GM19438 (cell line): Measurements from ENCODE around the gene PKM.
A peak's percentile ranks its signal among the peaks of the same experiment; 100 is the strongest.

Experiments used
- ATAC-seq: cut with Tn5 transposase; IDR thresholded peaks from one replicate; pipeline ENCODE4 v1.9.1; 2021; ENCODE audit warnings: low read depth; ENCODE audit not compliant: unreplicated experiment

The PKM gene

GRCh38 chr15:72202302-72202701 is 28.7 kb downstream of the PKM start:
- ATAC-seq: no peak

- no peak for ATAC-seq
Observed at GRCh38 chr15:72201391-72201921, 29.5 kb downstream of the PKM start.

DNA sequence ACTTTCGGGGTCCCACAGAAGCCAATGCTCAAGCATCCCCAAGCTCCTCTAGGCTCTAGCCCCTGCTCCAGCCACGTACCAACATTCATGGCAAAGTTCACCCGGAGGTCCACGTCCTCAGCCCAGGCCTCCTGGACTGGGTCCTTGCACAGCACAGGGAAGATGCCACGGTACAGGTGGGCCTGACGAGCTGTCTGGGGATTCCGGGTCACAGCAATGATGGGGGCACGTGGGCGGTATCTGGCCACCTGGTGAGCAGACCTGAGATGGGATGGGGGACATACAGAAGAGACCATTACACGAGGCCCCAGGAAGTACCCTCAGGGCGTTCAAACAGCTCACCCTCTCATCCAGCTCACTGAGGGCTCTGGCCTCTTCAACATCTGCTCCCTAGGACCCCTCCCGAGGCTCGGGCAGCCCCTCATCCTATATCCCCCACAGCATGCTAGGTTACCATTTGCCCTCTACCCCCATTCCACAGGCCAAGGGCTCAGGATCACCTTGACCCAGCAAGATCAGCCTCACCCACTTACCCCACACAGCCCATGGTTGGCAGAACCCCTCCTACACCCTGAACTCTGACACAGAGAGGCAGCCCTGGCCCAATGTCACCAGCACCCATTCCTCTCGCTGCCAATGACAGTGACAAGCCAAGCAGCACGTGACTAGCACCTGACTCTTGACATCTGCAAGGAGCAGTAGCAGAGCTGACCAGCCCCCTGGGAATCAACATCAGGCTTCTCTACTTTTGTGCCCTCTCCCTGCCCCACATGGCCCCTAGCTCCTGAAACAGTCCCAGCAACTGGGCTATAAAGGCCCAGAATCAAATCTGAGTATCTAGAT is 30.4 kb downstream of the PKM start:
- no peak for ATAC-seq

- ATAC-seq: no peak
Observed at GRCh38 chr15:72199721-72200212, 31.2 kb downstream of the PKM start.

DNA sequence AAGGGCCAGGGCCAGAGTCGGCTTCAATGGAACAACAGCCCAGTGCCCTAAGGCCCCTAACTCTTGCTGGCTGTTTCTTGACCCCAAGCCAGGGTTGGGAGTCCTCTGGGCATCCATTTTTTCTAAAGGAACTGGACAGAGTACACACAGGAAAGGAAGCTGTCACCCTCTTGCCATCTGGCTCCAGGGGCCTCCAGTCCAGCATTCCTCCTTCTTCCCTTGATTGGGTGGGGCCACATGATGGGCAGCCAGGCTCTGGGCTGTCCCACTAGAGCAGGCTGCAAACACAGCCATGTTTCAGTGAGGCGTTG is 31.8 kb downstream of the PKM start:
- no peak for ATAC-seq

GRCh38 chr15:72198356-72199204 is 32.4 kb downstream of the PKM start:
- no peak for ATAC-seq

GRCh38 chr15:72197460-72198355 is 33.3 kb downstream of the PKM start, which contains the start of gene GRAMD2A:
Gene GRAMD2A, minus strand, starts transcription at chr15:72197787.
- ATAC-seq: peak; percentile 43

- ATAC-seq: peak; percentile 9
Observed at GRCh38 chr15:72197041-72197459, 33.9 kb downstream of the PKM start.

DNA sequence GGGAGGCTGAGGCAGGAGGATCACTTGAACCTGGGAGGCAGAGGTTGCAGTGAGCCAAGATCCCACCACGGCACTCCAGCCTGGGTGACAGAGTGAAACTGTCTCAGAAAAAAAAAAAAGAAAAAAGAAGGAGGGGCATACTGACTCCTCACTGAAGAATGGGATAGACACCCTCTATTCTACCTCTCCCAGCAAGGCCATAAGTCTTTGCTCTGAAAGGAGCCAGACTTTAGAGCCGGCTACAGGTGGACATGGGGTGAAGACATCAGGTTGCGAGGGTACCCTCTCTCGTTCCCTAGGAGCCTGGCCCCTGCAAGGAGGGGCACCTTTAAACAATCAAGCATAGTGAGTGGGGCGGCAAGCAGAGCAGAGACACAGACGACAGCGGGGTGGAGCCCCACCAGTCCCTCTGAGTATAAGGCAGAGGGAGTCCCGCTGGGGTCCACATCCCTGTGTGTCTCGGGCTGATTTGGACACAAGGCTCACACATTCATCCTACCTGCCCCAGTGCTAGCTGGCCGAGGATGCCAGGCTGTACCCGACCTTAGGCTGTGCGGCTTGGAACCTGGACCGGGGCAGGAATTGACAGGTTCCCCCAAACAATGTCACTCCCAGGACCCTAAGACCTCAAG is 34.5 kb downstream of the PKM start:
- no peak for ATAC-seq

DNA sequence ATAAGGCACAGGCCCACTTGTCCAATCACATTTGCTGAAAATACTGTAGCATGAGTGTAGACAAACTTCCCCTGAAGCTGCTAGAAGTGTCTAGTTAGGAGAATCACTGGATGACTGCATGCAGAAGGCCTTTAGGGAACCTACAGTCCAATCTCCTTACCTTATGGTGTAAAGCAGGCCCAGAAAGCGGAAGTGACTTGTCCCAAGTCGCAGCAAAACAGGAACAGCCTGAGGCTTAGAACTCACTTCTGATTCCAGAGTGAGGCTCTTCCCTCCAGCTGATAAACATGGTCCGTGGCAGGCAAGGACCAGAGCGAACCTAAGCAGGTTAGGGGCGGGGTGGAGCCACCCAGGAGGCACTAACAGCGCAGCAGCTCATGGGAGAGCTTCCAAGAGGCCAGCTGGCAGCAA is 35.9 kb downstream of the PKM start:
- no peak for ATAC-seq

- ATAC-seq: no peak
Observed at GRCh38 chr15:72193836-72194396, 37.1 kb downstream of the PKM start.

DNA sequence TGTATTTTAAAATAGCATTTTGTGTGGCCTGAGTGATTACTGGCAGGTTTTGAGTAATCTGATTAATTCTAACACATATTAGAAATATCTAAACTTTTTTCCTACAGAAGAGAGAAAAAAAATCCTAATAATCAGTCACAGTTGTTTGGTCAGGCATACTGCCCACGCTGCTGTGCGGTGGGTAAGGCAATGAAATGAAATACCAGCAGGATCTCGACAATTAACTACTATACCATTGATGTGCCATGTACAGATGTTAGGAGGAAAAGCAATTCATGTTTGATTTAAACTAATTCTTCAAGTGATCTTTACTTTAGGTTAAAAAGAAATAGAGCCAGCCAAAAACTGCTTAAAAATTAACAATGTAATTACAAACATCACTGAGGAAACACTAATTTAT is 38.6 kb downstream of the PKM start:
- ATAC-seq: no peak

GRCh38 chr15:72189250-72189902 is 41.6 kb downstream of the PKM start:
- no peak for ATAC-seq

DNA sequence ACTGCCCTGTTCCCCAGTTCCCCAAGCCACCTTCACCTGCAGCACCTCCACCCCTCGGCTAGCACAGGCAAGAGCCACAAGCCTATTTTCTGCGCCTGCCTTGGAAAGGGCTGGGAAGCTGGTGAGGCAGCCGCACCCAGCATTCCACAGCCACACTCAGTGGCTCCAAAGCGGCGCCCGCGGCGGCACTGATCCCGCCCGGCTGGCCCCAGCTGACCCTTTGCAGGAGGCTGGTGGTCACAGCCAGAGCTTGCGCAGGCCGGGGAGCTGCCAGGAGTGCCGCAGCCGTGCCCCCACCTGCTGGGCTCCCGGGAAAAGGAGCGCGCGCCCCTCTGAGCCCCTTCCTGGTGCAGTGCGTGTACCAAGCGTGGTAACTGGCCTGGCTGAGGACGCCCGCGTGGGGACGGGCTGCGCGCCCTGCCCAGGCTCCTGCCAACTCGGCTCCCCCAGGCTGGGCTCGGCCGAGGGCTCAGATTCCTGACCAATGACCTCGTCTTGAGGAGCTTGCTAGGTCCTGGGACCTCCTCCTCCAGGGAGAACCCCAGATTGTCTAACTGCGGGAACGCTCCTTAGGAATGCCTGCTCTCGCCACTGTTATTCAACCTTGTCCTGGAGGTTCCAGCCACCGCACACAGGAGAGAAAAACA is 46.7 kb downstream of the PKM start:
- no peak for ATAC-seq

DNA sequence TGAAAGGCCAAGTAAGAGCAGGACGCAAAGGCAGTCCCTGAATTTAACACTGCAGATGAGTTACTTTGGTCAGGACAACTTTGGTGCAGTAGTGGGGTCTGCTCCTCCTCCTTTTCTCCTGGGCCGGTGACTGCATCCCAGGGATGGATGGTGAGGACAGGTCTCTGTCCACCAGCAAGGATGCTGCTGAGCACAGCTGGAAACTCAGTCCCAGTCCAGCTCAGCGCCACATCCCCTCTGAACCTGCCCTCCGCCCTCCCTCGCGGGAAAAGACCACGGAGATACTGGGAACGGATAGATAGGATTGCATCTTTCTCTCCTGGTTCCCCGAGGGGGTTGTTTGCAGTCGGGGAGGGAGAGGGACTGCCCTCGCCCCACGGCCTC is 47.2 kb downstream of the PKM start:
- no peak for ATAC-seq

DNA sequence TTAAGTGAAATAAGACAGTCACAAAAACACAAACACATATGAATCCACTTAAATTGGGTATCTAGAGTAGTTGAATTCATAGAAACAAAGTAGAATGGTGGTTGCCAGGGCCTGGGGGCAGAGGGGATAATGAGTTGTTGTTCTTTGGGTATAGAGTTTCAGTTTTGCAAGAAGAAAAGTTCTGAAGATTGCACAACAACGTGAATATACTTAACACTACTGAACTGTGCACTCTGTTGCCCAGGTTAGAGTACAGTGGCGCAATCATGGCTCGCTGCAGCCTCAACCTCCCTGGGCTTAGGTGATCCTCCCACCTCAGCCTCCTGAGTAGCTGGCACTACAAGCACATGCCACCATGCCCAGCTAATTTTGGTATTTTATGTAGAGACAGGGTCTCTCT is 48.3 kb downstream of the PKM start:
- no peak for ATAC-seq

DNA sequence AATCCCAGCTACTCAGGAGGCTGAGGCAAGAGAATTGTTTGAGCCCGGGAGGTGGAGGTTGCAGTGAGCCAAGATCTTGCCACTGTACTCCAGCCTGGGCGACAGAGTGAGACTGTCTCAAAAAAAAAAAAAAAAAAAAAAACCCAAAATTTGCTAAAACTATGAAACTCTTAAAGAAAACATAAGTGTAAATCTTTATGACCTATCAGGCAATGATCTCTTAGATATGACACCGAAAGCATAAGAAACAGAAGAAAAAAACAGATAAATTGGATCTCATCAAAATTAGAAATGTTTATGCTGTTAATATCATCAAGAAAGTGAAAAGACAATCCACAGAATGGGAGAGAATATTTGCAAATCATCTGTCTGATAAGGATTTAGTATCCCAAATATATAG is 48.7 kb downstream of the PKM start:
- ATAC-seq: no peak

GRCh38 chr15:72180761-72181324 is 50.1 kb downstream of the PKM start:
- ATAC-seq: no peak
